Fibroblast of lung (primary cell): Measurements from ENCODE around the gene ZGPAT. TPM values are rescaled to one million over a fixed set of nuclear protein-coding genes. Genes with fewer than 3 reads are reported as not detected.

ENCODE experiments used
- DNase-seq, 2 donors: peaks; one replicate each; pipeline versions ENCODE4 v3.0.0 to v3.0.0-alpha.2; 2010; ENCODE audit warnings: low read depth in 2 of 2
- H2AFZ ChIP-seq: 2 replicates; pipeline ENCODE4 v1.5.1; 2012; ENCODE audit warnings: low read length, control low read depth, inconsistent platforms
- H3K27ac ChIP-seq: 2 replicates; pipeline ENCODE4 v1.5.1; 2011; ENCODE audit warnings: low read length, control low read depth; ENCODE audit not compliant: insufficient read depth
- H3K27me3 ChIP-seq: 2 replicates; pipeline ENCODE4 v1.5.1; 2011; ENCODE audit warnings: mild to moderate bottlenecking, low read length; ENCODE audit not compliant: control insufficient read depth, insufficient read depth
- H3K36me3 ChIP-seq: 2 replicates; pipeline ENCODE4 v1.5.1; 2011; ENCODE audit warnings: low read length; ENCODE audit not compliant: control insufficient read depth, insufficient read depth
- H3K4me1 ChIP-seq: 2 replicates; pipeline ENCODE4 v1.5.1; 2011; ENCODE audit warnings: low read length; ENCODE audit not compliant: control insufficient read depth, insufficient read depth; ENCODE audit errors: extremely low read depth
- H3K4me2 ChIP-seq: 2 replicates; pipeline ENCODE4 v1.5.1; 2011; ENCODE audit warnings: low read length, control low read depth; ENCODE audit not compliant: insufficient read depth; ENCODE audit errors: extremely low read depth
- H3K4me3 ChIP-seq, 4 experiments: fragments of 200-600 bp in 1 of 4; sonication (generic) in 1 of 4; replicated peaks in 1 of 4; 2 replicates each; pipeline ENCODE4 v1.5.1; 2011 to 2016; ENCODE audit warnings: low read length in 4 of 4, low read depth in 3 of 4, mild to moderate bottlenecking in 3 of 4, control low read depth in 2 of 4, inconsistent platforms in 1 of 4, mixed read lengths in 1 of 4; ENCODE audit not compliant: insufficient read depth in 1 of 4; ENCODE audit errors: control extremely low read depth in 1 of 4
- H3K79me2 ChIP-seq: 2 replicates; pipeline ENCODE4 v1.5.1; 2012; ENCODE audit warnings: mild to moderate bottlenecking, low read length, inconsistent platforms; ENCODE audit not compliant: control insufficient read depth, insufficient read depth
- H3K9ac ChIP-seq: 2 replicates; pipeline ENCODE4 v1.5.1; 2011; ENCODE audit warnings: mild to moderate bottlenecking, low read length, control low read depth; ENCODE audit not compliant: insufficient read depth
- H3K9me3 ChIP-seq: 2 replicates; pipeline ENCODE4 v1.5.1; 2012; ENCODE audit warnings: low read depth, low read length; ENCODE audit not compliant: control insufficient read depth, insufficient read depth
- H4K20me1 ChIP-seq: 2 replicates; pipeline ENCODE4 v1.5.1; 2011; ENCODE audit warnings: low read length; ENCODE audit not compliant: control insufficient read depth, insufficient read depth; ENCODE audit errors: extremely low read depth
- EZH2 ChIP-seq: IDR thresholded peaks from 2 replicates; pipeline ENCODE4 v1.5.1; 2012; ENCODE audit warnings: low read length, control low read depth, mild to moderate bottlenecking; ENCODE audit errors: missing control alignments
- polyA plus RNA-seq, 2 donors: library from polyadenylated mRNA; depleted of rRNA in 1 of 2; stranded (reverse) in 1 of 2; unstranded in 1 of 2; fragments of >200 nt; gene quantifications; 2 replicates each; pipeline ENCODE4 v1.2.1, GENCODE V29; 2011 to 2012; ENCODE audit warnings: missing spikeins in 1 of 2
- total RNA-seq: library from RNA; depleted of rRNA; stranded (reverse); fragments of >200 nt; gene quantifications from 2 replicates; pipeline ENCODE4 v1.2.1, GENCODE V29; 2014
- TF ChIP-seq, protein P1 (sequence below), 2 donors: IDR thresholded peaks in 1 of 2; conservative IDR thresholded peaks in 1 of 2; 1 replicate in 1 of 2; 2 replicates in 1 of 2; pipeline ENCODE4 v1.5.1; 2011 to 2012; ENCODE audit warnings: low read length in 2 of 2, control low read depth in 1 of 2, inconsistent platforms in 1 of 2, low read depth in 1 of 2, mild to moderate bottlenecking in 1 of 2

Gene ZGPAT
- total and polyA plus RNA-seq, 2 donors (not counting 1 experiment from before 2014, with no cell fraction given): 7.6 to 10.7 TPM

DNA sequence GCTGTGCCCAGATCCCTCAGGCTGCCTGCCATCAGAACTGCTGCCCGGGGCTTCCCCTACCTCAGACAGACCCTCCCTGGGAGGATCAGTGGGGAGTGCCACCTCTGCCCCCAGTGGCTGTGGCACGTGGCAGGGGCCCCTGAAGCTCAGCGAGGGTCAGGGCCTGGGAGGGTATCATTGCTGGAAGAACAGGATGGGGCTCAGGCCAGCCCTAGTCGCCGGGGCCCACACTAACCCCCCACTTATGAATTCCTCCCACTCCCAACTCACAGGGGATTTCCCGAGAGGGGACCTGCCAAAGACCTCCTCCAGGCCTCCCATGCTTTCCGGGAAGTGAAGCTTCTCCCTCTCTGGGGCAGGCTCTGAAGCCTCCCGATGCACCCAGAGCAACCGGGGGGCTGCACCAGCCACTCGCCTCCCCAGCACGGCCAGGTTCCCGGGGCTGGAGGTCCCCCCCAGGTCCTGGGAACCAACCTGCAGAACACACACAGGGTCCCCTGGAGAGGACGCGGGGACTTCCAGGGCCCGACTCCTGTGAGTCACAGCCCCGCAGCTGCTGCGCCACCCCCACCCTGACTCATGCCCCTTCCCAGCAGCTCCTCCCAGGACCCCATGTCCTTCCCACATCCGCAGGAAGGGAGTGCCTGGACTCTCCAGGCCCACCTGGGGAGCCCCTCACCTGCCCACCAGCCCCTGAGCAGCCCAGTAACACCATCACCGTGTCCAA is 8.9 kb upstream of the ZGPAT start:
- no peak for TF ChIP-seq EZH2
- TF ChIP-seq, protein P1, sequence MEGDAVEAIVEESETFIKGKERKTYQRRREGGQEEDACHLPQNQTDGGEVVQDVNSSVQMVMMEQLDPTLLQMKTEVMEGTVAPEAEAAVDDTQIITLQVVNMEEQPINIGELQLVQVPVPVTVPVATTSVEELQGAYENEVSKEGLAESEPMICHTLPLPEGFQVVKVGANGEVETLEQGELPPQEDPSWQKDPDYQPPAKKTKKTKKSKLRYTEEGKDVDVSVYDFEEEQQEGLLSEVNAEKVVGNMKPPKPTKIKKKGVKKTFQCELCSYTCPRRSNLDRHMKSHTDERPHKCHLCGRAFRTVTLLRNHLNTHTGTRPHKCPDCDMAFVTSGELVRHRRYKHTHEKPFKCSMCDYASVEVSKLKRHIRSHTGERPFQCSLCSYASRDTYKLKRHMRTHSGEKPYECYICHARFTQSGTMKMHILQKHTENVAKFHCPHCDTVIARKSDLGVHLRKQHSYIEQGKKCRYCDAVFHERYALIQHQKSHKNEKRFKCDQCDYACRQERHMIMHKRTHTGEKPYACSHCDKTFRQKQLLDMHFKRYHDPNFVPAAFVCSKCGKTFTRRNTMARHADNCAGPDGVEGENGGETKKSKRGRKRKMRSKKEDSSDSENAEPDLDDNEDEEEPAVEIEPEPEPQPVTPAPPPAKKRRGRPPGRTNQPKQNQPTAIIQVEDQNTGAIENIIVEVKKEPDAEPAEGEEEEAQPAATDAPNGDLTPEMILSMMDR (conservative IDR thresholded peaks at IDR 0.05 in 1 of 2, IDR thresholded peaks at IDR 0.05 in 1 of 2; ENCODE audit: low read depth in 1 of 2, low read length in 2 of 2): no peak
- H2AFZ ChIP-seq: no peak overlapping the region
- DNase-seq: peak; percentile 84 to 92
- H3K27ac ChIP-seq: peak overlapping the region; percentile 93
- peak overlapping the region; percentile 56 for H3K9ac ChIP-seq
- peaks cover 3% of the 10 kb centered on the region for H3K79me2 ChIP-seq
- peaks cover 29% of the 10 kb centered on the region for H3K36me3 ChIP-seq
- no peak overlapping the region for H3K4me2 ChIP-seq
- peaks cover 28% of the 10 kb centered on the region for H3K4me1 ChIP-seq
- H4K20me1 ChIP-seq: no peaks in the 10 kb centered on the region
- H3K4me3 ChIP-seq: peak overlapping the region in 1 of 4 experiments; percentile 14
- H3K27me3 ChIP-seq: no peaks in the 10 kb centered on the region
- no peaks in the 10 kb centered on the region for H3K9me3 ChIP-seq

DNA sequence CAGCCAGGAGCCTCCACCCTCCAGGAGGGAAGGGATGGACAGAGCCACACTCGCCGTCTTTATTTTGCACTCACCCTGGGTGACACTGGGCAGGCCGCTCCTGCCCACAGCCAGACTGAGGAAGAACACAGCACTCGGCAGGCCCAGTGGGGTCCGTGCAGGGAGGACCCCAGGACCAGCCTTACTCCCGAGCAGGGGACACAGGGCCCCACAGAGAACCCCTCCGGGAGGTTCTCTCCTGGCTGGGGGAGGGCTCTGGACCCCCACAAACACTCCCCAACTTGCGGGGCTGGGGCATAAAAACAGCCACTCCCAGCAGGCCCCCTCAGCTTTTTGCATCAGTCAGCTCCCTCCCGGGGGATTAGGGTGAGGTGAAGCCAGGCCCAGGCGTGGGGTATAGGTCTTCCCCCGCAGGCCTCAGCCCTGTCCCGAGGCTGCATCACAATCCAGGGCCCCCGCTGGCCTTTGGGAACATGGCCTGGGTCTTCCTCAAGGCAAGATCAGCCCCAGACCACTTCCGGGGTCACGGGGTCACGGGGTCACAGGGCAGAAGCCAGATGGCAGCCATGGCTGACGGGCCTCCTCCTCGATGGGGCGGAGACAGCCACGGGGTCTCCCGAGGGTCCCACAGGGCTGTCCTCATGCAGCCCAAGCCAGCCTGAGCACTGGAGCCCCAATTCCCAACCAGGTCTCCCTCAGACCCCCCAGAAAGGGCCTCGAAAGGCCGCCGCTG is 8.2 kb upstream of the ZGPAT start:
- Histone ChIP-seq H3K79me2 (peaks cover 5% of the 10 kb centered on the region), H3K4me3 (no peak overlapping the region), H3K4me2 (no peak overlapping the region), H3K9ac (peak overlapping the region; percentile 56), H3K27ac (peak overlapping the region; percentile 93), H2AFZ (no peak overlapping the region), H3K9me3 (no peaks in the 10 kb centered on the region), H3K4me1 (peaks cover 28% of the 10 kb centered on the region), H4K20me1 (no peaks in the 10 kb centered on the region), H3K36me3 (peaks cover 34% of the 10 kb centered on the region), H3K27me3 (no peaks in the 10 kb centered on the region)
- TF ChIP-seq, protein P1 (conservative IDR thresholded peaks at IDR 0.05 in 1 of 2, IDR thresholded peaks at IDR 0.05 in 1 of 2; ENCODE audit: low read depth in 1 of 2, low read length in 2 of 2): no peak
- no peak for TF ChIP-seq EZH2
- no peak for DNase-seq

DNA sequence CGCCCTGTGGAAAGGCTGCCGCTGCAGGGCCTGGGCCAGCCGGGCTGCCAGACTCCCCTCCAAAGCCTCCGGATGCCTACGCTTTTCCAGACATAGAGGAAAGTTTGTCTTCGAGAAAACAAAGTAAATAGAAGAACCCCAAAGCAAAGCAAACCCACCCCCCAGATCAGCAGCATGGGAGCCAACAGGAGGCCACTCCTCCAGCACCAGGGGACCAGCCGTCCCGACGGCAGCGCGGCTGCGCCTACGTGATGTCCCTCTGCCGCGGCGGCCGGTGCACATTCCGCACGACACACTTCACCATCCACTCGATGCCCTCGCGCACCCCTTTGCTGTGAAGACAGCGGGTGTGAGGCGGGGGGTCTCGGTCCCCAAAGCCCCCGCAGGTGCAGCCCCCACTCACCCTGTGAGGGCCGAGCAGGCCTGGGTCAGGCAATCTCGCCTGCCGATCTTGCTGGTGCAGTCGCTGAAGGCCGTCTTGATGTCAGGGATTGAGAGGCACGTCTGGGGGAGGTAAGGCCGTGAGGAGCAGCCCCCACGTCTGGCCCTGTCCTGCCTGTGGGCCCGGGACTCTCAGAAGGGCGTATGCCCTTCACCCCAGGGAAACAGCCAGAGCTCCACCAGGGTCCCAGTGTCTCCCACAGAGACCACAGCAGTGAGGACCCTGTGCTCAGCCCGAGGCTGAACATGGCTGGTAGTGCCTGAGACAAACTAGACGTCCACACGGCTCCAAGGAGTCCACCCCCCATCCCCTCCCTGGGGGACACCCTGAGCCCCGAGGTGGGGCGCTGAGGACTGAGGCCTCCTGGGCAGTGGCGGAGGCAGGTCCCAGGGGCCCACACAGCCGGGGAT is 7.4 kb upstream of the ZGPAT start:
- peaks cover 36% of the 10 kb centered on the region for H3K36me3 ChIP-seq
- H3K9me3 ChIP-seq: no peaks in the 10 kb centered on the region
- no peak for DNase-seq
- H2AFZ ChIP-seq: no peak overlapping the region
- peaks cover 28% of the 10 kb centered on the region for H3K4me1 ChIP-seq
- no peaks in the 10 kb centered on the region for H3K27me3 ChIP-seq
- H3K79me2 ChIP-seq: peaks cover 12% of the 10 kb centered on the region
- no peak overlapping the region for H3K4me2 ChIP-seq
- TF ChIP-seq EZH2: no peak
- TF ChIP-seq, protein P1 (conservative IDR thresholded peaks at IDR 0.05 in 1 of 2, IDR thresholded peaks at IDR 0.05 in 1 of 2; ENCODE audit: low read depth in 1 of 2, low read length in 2 of 2): no peak
- no peaks in the 10 kb centered on the region for H4K20me1 ChIP-seq
- peak overlapping the region; percentile 93 for H3K27ac ChIP-seq
- H3K4me3 ChIP-seq: no peak overlapping the region
- H3K9ac ChIP-seq: no peak overlapping the region
